RCC 7860 (cell line): ENCODE measurements around the gene SURF6.
"Not testable (repeated sequence)": the region's sequence is repeated elsewhere in the genome, so short reads cannot be mapped to it uniquely, and the experiment has no call there.

Source experiments
- DNase-seq: peaks from one replicate; pipeline ENCODE4 v3.0.0-alpha.2; 2015; ENCODE audit warnings: low spot score
- FAIRE-seq: peaks from 2 replicates; lab custom pipeline; 2012; peaks lifted over from hg19 to GRCh38; lab: Jason Lieb, UNC

Gene SURF6

DNA sequence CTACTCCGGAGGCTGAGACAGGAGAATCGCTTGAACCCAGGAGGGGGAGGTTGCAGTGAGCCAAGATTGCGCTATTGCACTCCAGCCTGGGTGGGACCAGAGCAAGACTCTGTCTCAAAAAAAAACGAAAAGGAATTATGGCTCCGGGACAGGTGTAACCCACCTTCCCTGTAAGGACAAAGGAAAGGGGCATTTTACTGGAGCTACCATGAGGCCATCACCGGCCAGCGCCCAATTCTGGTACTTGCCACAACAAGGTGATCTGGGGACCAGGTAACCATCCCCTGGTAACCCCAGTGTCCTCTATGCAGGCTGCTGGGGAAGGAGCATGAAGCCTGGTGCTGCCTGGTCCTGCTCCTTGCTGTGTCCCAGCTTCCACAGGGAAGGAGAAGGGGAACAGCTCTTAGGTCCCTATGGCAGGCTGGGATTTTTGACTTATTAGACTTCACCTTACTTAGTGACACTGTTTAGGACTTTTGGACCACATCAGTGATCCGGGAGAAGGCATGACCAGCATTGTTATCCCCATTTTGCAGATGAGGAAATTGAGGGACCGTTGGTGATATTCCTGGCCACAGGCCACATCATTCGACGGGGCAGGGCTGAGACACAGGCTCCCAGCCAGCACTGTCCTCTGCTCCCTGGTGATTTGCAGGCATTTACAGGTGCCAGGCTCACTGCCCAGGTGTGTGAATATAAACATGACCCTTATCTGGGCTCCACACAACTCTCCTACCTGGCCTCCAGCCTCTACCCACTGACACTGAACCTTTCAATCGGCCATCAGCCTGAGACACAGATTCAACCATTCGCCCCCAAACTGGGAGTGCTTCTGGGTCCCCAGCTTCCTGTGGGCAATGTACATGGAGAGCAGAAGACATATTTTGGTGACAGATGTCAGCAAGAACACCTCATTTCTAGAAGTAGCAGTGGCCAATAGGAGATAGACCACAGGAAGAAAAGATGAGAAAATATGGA is 34.4 kb downstream of the SURF6 start:
- FAIRE-seq = no peak
- no peak for DNase-seq

DNA sequence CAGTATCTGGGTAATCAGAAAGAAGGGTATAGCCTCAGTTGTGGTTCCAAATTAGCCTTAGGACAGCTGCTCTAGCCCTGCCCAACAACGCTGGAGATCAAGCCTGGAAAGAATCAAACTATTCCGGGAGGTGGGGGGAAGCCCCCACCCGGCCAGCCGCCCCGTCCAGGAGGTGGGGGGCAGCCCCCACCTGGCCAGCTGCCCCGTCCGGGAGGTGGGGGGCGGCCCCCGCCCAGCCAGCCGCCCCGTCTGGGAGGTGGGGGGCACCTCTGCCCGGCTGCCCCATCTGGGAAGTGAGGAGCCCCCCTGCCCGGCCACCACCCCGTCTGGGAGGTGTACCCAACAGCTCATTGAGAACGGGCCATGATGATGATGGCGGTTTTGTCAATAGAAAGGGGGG is 36.0 kb downstream of the SURF6 start:
- DNase-seq, FAIRE-seq: not testable (repeated sequence)

DNA sequence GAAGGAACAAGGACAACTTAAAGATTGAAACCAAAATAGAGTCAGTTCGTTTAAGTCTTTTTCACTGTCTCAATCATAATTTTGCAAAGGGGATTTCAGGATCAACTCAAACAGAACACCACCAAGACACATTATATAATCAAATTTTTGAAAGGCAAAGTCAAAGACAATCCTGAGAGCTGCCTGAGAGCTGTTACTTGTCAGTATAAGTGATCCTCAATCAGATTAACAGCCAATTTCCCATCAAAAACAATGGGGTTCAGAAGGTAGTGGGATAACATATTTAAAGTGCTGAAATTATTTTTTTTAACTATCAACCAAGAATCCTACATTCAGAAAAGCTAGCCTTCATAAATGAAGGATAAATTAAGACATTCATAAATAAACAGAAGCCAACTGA is 41.7 kb downstream of the SURF6 start:
- DNase-seq = no peak
- no peak for FAIRE-seq

DNA sequence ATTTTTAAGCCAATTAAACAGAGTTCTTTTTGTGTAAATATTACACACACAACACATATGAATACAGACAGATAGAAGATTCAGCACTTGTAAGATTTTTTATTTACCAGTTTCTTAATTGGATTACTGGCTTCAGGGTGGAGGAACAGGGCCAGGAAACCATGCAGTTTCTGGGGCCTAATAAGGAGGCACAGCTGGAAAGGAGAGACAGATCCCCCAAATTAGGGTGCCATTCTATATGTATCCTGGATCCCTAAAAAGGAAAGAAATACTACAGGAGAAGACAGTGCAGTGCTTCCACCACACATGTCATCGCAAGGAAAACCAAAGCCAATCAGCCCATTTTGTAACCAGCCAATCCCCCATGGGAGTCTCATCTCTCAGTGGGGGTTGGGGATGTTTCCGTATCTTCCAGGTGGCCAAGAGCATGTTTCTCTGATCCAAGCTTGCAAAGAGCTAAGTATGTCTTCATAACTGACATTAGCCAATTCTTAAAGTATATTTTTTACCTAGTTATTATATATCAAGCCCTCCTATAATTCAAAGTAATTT is 45.2 kb downstream of the SURF6 start:
- no peak for FAIRE-seq

DNA sequence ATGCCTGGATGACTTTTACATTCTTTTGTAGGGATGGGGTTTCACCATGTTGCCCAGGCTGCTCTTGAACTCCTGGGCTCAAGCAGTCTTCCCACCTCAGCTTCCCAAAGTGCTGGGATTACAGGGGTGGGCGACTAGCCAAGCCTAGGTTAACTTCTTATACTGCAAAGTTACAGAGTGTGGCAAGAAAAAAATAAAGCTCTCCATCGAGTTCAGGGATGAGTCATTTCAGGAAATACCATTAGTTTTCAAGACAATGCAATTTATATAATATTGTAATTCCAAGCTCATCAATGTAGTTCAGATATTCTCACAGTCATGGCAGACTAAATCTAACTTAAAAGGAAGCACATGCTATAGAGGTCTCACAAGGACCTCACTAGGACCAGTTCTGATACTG is 49.5 kb downstream of the SURF6 start:
- peak; percentile 16 for FAIRE-seq

More for the DNA sequence above, 45.2 kb downstream of the SURF6 start:
- no peak for DNase-seq

DNA sequence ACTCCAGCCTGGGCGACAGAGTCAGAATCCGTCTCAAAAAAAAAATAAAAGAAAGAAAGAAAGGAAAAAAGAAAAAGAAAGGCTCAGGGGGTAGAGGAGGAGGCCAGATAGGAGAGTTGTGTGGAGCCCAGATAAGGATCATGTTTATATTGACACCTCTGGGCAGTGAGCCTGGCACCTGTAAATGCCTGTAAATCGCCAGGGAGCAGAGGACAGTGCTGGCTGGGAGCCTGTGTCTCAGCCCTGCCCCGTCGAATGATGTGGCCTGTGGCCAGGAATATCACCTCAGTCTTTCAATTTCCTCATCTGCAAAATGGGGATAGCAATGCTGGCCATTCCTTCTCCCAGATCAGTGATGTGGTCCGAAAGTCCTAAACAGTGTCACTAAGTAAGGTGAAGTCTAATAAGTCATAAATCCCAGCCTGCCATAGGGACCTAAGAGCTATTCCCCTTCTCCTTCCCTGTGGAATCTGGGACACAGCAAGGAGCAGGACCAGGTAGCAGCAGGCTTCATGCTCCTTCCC is 50.7 kb downstream of the SURF6 start:
- DNase-seq (no peak), FAIRE-seq (no peak)

More for the DNA sequence above, 49.5 kb downstream of the SURF6 start:
- DNase-seq = no peak

DNA sequence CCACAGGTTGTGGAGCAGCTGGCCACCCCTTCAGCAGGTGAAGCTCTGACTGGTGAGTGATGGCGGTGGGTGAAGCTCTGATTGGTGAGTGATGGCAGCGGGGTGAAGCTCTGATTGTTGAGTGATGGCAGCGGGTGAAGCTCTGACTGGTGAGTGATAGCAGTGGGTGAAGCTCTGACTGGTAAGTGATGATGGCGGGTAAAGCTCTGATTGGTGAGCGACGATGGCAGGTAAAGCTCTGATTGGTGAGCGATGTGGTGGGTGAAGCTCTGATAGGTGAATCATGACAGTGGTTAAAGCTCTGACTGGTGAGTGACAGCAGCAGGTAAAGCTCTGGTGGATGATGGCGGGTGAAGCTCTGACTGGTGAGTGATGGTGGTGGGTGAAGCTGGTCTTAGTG is 51.6 kb downstream of the SURF6 start:
- DNase-seq (no peak), FAIRE-seq (no peak)

DNA sequence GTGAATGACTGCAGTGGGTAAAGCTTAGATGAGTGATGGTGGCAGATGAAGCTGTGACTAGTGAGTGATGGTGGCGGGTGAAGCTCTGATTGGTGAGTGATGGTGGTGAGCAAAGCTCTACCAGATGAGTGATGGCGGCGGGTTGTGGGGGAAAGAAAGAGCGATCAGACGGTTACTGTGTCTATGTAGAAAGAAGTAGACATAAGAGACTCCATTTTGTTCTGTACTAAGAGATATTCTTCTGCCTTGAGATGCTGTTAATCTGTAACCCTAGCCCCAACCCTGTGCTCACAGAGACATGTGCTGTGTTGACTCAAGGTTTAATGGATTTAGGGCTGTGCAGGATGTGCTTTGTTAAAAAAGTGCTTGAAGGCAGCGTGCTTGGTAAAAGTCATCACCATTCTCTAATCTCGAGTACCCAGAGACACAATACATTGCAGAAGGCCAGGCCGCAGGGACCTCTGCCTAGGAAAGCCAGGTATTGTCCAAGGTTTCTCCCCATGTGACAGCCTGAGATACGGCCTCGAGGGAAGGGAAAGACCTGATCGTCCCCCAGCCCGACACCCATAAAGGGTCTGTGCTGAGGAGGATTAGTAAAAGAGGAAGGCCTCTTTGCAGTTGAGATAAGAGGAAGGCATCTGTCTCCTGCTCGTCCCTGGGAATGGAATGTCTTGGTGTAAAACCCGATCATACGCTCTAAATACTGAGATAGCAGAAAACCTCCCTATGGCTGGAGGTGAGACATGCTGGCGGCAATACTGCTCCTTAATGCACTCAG is 52.5 kb downstream of the SURF6 start:
- not testable (repeated sequence) for FAIRE-seq, DNase-seq

DNA sequence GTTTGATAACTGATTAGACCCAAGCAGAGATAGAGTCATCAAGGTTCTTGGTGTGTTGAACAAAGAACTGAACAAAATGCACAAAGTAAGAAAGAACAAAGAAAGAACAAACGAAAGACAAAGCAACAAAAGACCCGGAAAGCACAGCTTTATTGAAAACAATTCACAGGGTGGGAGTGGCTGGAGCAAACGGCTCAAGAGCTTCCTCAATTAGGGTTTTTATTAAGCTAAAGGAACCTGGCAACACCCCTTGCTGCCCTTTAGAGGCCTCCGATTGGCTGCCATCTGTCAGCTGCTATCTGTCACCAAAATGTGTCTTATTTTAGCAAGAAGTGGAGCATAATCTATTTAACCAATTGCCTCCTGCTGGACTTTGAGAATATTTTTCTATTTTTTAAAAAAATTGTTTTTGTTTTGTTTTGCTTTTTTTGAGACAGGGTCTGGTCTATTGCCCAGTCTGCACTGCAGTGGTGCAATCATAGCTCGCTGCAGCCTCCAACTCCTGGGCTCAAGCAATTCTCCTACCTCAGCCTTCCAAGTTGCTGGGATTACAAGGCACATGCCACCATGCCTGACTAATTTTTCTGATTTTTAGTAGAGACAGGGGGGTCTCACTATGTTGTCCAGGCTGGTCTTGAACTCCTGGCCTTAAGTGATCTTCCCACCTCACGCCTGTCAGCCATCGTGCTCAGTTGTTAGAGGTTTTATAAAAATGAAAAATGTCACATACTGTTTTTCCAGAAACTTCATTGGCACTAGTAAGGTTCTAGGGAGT is 53.3 kb downstream of the SURF6 start:
- DNase-seq (no peak), FAIRE-seq (no peak)

DNA sequence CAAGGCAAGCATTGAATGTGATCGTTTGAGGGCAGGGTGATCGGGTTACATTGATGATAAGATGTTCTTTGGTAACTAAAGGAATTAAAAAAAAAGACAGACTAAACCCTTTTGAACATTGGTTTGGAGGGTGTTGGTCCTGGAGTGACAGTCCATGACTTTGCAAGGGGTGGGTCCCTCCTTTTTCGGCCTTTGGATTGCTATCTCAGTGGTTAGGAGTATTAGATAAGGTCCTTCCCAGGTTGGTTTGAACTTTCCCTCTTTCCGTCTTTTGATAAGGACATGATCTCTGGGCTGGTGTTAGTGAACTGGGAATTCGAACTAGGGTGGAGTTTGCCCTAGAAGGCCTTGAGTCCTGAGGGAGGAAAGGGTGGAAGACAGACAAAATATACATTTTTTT is 55.6 kb downstream of the SURF6 start:
- FAIRE-seq (no peak), DNase-seq (no peak)
